OCI-LY1 (cell line): ENCODE measurements around the gene SLC16A2.

Source experiments
- H2AFZ ChIP-seq: fragments of 200-600 bp; sonication (generic), shearing (Covaris generic); 2 replicates; pipeline ENCODE4 v1.6.0; 2014; ENCODE audit warnings: antibody characterized with exemption, mild to moderate bottlenecking, low read length
- H3F3A ChIP-seq: fragments of 200-600 bp; sonication (generic), shearing (Covaris generic); 2 replicates; pipeline ENCODE4 v1.6.0; 2014; ENCODE audit warnings: mild to moderate bottlenecking, antibody characterized with exemption, low read length, moderate library complexity; ENCODE audit not compliant: insufficient read depth
- H3K27ac ChIP-seq: fragments of 200-600 bp; sonication (generic); 2 replicates; pipeline ENCODE4 v1.5.1; 2014; ENCODE audit warnings: low read length, mixed run types, mild to moderate bottlenecking, low read depth; ENCODE audit not compliant: poor library complexity, severe bottlenecking
- H3K27me3 ChIP-seq: fragments of 200-600 bp; sonication (generic); 2 replicates; pipeline ENCODE4 v1.6.0; 2014; ENCODE audit warnings: antibody characterized with exemption, mild to moderate bottlenecking, low read length, moderate library complexity; ENCODE audit not compliant: insufficient read depth
- H3K36me3 ChIP-seq: fragments of 200-600 bp; sonication (generic); 2 replicates; pipeline ENCODE4 v1.6.1; 2014; ENCODE audit warnings: mild to moderate bottlenecking, antibody characterized with exemption, low read length, moderate library complexity, mixed read lengths; ENCODE audit not compliant: insufficient read depth
- H3K4me1 ChIP-seq: fragments of 200-600 bp; sonication (generic); 2 replicates; pipeline ENCODE4 v1.5.1; 2014; ENCODE audit warnings: mild to moderate bottlenecking, low read length, moderate library complexity; ENCODE audit not compliant: insufficient read depth, severe bottlenecking
- H3K4me2 ChIP-seq: fragments of 200-600 bp; sonication (generic), shearing (Covaris generic); 2 replicates; pipeline ENCODE4 v1.6.1; 2014; ENCODE audit warnings: low read length
- H3K4me3 ChIP-seq: fragments of 200-600 bp; sonication (generic); 2 replicates; pipeline ENCODE4 v1.5.1; 2014; ENCODE audit warnings: low read length, low read depth, mild to moderate bottlenecking, mixed read lengths; ENCODE audit not compliant: poor library complexity, severe bottlenecking
- H3K79me2 ChIP-seq: fragments of 200-600 bp; shearing (Covaris generic); 2 replicates; pipeline ENCODE4 v1.6.1; 2016; ENCODE audit warnings: mixed run types, low read length, mixed read lengths; ENCODE audit not compliant: insufficient read depth
- H3K9ac ChIP-seq: fragments of 200-600 bp; sonication (generic), shearing (Covaris generic); 2 replicates; pipeline ENCODE4 v1.6.1; 2014; ENCODE audit warnings: mild to moderate bottlenecking, low read length, mixed read lengths
- H3K9me2 ChIP-seq: fragments of 200-600 bp; sonication (generic), shearing (Covaris generic); 2 replicates; pipeline ENCODE4 v1.6.1; 2014; ENCODE audit warnings: low read depth, mild to moderate bottlenecking, low read length, mixed read lengths
- H3K9me3 ChIP-seq: fragments of 200-600 bp; shearing (Covaris generic); 2 replicates; pipeline ENCODE4 v1.6.1; 2014; ENCODE audit warnings: low read length, mixed read lengths
- H4K20me1 ChIP-seq: fragments of 200-600 bp; sonication (generic), shearing (Covaris generic); 2 replicates; pipeline ENCODE4 v1.6.0; 2016; ENCODE audit warnings: mild to moderate bottlenecking, low read length; ENCODE audit not compliant: insufficient read depth
- EZH2 ChIP-seq: fragments of 200-600 bp; sonication (generic), shearing (Covaris generic); IDR thresholded peaks from 2 replicates; pipeline ENCODE4 v1.8.0; 2017; ENCODE audit warnings: borderline replicate concordance, mixed run types, mild to moderate bottlenecking, antibody characterized with exemption, low read length, moderate library complexity, mixed read lengths
- TF ChIP-seq, protein P1 (sequence below): fragments of 200-600 bp; sonication (generic), shearing (Covaris generic); IDR thresholded peaks from 2 replicates; pipeline ENCODE4 v1.5.1; 2017; ENCODE audit warnings: mild to moderate bottlenecking, antibody characterized with exemption, low read length, moderate library complexity, mixed read lengths

Gene SLC16A2

DNA sequence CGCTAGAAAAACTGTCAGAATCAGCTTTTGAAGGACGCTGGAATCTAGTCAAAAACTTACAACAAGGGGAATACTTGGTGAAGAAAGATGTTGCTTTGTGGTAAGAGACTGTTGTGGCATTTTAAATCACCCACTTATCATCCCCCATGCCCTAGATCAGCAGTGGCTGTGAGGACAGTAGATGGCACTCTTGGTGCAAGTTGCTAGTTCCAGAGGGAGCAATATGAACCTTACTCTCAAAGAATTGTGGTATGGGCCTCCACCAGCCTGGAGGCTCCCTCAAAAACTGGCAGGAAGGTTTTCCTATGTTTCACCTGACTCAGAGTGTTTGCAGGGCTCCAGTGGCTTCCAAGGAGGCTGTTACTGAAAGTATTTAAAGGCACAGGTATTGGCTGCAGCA, 37.7 kb upstream of the SLC16A2 start:
- Histone ChIP-seq H3K4me3 (no peak overlapping the region), H3K4me1 (no peaks in the 10 kb centered on the region), H3K9me3 (no peaks in the 10 kb centered on the region), H3K27ac (no peak overlapping the region), H3K9ac (no peak overlapping the region), H2AFZ (no peak overlapping the region), H3K27me3 (no peaks in the 10 kb centered on the region), H3K79me2 (no peaks in the 10 kb centered on the region), H4K20me1 (no peaks in the 10 kb centered on the region), H3K9me2 (no peaks in the 10 kb centered on the region), H3K4me2 (no peak overlapping the region), H3K36me3 (no peaks in the 10 kb centered on the region), H3F3A (no peaks in the 10 kb centered on the region)
- no peak for TF ChIP-seq EZH2
- TF ChIP-seq, protein P1, sequence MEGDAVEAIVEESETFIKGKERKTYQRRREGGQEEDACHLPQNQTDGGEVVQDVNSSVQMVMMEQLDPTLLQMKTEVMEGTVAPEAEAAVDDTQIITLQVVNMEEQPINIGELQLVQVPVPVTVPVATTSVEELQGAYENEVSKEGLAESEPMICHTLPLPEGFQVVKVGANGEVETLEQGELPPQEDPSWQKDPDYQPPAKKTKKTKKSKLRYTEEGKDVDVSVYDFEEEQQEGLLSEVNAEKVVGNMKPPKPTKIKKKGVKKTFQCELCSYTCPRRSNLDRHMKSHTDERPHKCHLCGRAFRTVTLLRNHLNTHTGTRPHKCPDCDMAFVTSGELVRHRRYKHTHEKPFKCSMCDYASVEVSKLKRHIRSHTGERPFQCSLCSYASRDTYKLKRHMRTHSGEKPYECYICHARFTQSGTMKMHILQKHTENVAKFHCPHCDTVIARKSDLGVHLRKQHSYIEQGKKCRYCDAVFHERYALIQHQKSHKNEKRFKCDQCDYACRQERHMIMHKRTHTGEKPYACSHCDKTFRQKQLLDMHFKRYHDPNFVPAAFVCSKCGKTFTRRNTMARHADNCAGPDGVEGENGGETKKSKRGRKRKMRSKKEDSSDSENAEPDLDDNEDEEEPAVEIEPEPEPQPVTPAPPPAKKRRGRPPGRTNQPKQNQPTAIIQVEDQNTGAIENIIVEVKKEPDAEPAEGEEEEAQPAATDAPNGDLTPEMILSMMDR = no peak

DNA sequence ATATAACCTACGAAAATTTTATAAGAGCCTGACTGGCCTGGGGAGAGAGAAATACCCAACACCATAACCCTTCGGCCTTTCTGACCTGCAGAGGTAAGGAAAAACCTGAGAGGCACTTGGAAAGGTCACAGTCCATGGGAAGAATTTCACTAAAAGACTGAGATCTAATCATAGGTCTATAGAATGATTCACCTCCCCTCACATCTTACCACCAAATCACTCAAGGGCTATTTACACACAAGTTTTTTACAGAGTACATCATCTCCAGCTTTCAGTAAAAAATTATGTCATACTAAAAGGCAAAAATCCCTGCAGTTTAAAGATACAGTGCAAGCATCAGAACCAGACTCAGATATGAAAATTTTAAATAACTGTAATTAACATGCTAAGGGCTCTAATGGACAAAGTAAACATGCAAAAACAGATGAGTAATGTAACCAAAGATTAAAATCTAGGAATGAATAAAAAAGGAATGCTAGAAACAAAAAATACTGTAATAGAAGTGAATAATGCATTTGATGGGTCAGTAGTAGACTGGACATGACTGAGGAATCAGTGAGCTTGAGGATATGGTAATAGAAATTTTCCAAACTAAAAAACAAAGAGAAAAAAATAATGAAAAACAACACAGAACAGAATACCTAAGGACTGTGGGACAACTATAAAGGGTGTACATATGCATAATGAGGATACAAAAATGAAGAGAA, 32.1 kb upstream of the SLC16A2 start:
- H3K27ac ChIP-seq = no peak overlapping the region
- H3K9me3 ChIP-seq = no peaks in the 10 kb centered on the region
- H4K20me1 ChIP-seq = no peaks in the 10 kb centered on the region
- H3F3A ChIP-seq = no peaks in the 10 kb centered on the region
- H3K4me2 ChIP-seq = no peak overlapping the region
- H3K27me3 ChIP-seq = no peaks in the 10 kb centered on the region
- no peaks in the 10 kb centered on the region for H3K9me2 ChIP-seq
- no peaks in the 10 kb centered on the region for H3K79me2 ChIP-seq
- H2AFZ ChIP-seq = no peak overlapping the region
- H3K4me3 ChIP-seq = no peak overlapping the region
- no peak overlapping the region for H3K9ac ChIP-seq
- H3K4me1 ChIP-seq = no peaks in the 10 kb centered on the region
- no peak for TF ChIP-seq EZH2
- TF ChIP-seq, protein P1 = no peak
- H3K36me3 ChIP-seq = no peaks in the 10 kb centered on the region

DNA sequence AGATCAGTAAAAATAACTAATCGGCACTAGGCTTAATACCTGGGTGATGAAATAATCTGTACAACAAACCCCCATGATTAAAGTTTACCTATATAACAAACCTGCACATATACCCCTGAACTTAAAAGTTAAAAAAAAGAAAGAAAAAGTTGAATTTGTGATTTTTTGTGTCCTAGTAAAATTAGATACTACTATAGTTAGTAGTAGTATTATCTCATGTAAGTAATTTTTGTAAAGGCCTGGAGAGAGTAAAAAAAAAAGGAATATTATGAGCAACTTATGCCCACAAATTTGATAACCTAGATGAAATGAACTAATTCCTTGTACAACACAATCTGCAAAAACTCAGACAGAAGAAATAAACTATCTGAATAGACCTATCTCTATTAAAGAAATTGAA, 25.7 kb upstream of the SLC16A2 start:
- Histone ChIP-seq H3K36me3 (no peaks in the 10 kb centered on the region), H3K27me3 (no peaks in the 10 kb centered on the region), H3K9ac (no peak overlapping the region), H3K9me2 (no peaks in the 10 kb centered on the region), H3K4me2 (no peak overlapping the region), H4K20me1 (no peaks in the 10 kb centered on the region), H3K27ac (no peak overlapping the region), H3K9me3 (no peaks in the 10 kb centered on the region), H3K79me2 (no peaks in the 10 kb centered on the region), H3F3A (no peaks in the 10 kb centered on the region), H3K4me3 (no peak overlapping the region), H3K4me1 (no peaks in the 10 kb centered on the region), H2AFZ (no peak overlapping the region)
- TF ChIP-seq, protein P1 = no peak
- no peak for TF ChIP-seq EZH2
